GM18499 (cell line): ENCODE measurements around the gene MBD3.

ENCODE experiments used
- ATAC-seq: cut with Tn5 transposase; IDR thresholded peaks from one replicate; pipeline ENCODE4 v1.9.1; 2021; ENCODE audit warnings: moderate number of reproducible peaks; ENCODE audit not compliant: insufficient read depth, unreplicated experiment

The MBD3 gene

GRCh38 chr19:1601613-1602064 lies 9.0 kb upstream of the MBD3 start:
- no peak for ATAC-seq

GRCh38 chr19:1599460-1599846 lies 6.8 kb upstream of the MBD3 start:
- ATAC-seq, result no peak

- ATAC-seq, result no peak
Measured at GRCh38 chr19:1598777-1599459, 6.3 kb upstream of the MBD3 start.

- no peak for ATAC-seq
Measured at GRCh38 chr19:1593501-1593772, 772 bp upstream of the MBD3 start.

GRCh38 chr19:1592024-1592754 lies 476 bp downstream of the MBD3 start:
- no peak for ATAC-seq

- ATAC-seq, result no peak
Measured at GRCh38 chr19:1591421-1592023, 1.1 kb downstream of the MBD3 start.

GRCh38 chr19:1590641-1591397 lies 1.8 kb downstream of the MBD3 start:
- no peak for ATAC-seq

- no peak for ATAC-seq
Measured at GRCh38 chr19:1587872-1588271, 4.8 kb downstream of the MBD3 start.

- no peak for ATAC-seq
Measured at GRCh38 chr19:1585243-1585580, 7.5 kb downstream of the MBD3 start.

- ATAC-seq, result no peak
Measured at GRCh38 chr19:1584500-1585242, 8.0 kb downstream of the MBD3 start.

- no peak for ATAC-seq
Measured at GRCh38 chr19:1582201-1582600, 10.5 kb downstream of the MBD3 start.

- ATAC-seq, result no peak
Measured at GRCh38 chr19:1580957-1581356, 11.7 kb downstream of the MBD3 start.

GRCh38 chr19:1580382-1580781 lies 12.3 kb downstream of the MBD3 start:
- no peak for ATAC-seq

- ATAC-seq, result no peak
Measured at GRCh38 chr19:1579222-1579621, 13.4 kb downstream of the MBD3 start.

GRCh38 chr19:1577929-1578618 lies 14.6 kb downstream of the MBD3 start:
- no peak for ATAC-seq

- ATAC-seq, result no peak
Measured at GRCh38 chr19:1577090-1577928, 15.4 kb downstream of the MBD3 start.

GRCh38 chr19:1576242-1577089 lies 16.2 kb downstream of the MBD3 start:
- ATAC-seq, result no peak
